ENCODE measurements around the gene ELOVL4. TPM values are rescaled to one million over a fixed set of nuclear protein-coding genes. Genes with fewer than 3 reads are reported as not detected.

ELOVL4 gene
- total RNA-seq, 1 donor from 2014 or later, result 9.1 TPM

- no peak overlapping the region for H3K27ac Mint-ChIP-seq
- peaks cover 4% of the 10 kb centered on the region for H3K27me3 Mint-ChIP-seq
- TF ChIP-seq, protein P1, sequence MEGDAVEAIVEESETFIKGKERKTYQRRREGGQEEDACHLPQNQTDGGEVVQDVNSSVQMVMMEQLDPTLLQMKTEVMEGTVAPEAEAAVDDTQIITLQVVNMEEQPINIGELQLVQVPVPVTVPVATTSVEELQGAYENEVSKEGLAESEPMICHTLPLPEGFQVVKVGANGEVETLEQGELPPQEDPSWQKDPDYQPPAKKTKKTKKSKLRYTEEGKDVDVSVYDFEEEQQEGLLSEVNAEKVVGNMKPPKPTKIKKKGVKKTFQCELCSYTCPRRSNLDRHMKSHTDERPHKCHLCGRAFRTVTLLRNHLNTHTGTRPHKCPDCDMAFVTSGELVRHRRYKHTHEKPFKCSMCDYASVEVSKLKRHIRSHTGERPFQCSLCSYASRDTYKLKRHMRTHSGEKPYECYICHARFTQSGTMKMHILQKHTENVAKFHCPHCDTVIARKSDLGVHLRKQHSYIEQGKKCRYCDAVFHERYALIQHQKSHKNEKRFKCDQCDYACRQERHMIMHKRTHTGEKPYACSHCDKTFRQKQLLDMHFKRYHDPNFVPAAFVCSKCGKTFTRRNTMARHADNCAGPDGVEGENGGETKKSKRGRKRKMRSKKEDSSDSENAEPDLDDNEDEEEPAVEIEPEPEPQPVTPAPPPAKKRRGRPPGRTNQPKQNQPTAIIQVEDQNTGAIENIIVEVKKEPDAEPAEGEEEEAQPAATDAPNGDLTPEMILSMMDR (conservative IDR thresholded peaks at IDR 0.05), result no peak
- H3K9me3 Mint-ChIP-seq, result no peaks in the 10 kb centered on the region
- no peaks in the 10 kb centered on the region for H3K4me1 Mint-ChIP-seq (ENCODE audit: unreplicated experiment)
- DNase-seq (ENCODE audit: extremely low spot score, unreplicated experiment), result no peak
- H3K36me3 Mint-ChIP-seq, result no peaks in the 10 kb centered on the region
- H3K4me3 Mint-ChIP-seq, result no peak overlapping the region
Observed at GRCh38 chr6:79909517-79909916, 37.8 kb downstream of the ELOVL4 start.

- DNase-seq (ENCODE audit: extremely low spot score, unreplicated experiment), result no peak
- Mint-ChIP-seq H3K9me3 (no peaks in the 10 kb centered on the region), H3K4me1 (ENCODE audit: unreplicated experiment) (no peaks in the 10 kb centered on the region), H3K36me3 (no peaks in the 10 kb centered on the region), H3K27me3 (peaks cover 3% of the 10 kb centered on the region), H3K27ac (no peak overlapping the region), H3K4me3 (no peak overlapping the region)
- TF ChIP-seq, protein P1 (conservative IDR thresholded peaks at IDR 0.05), result no peak
Observed at GRCh38 chr6:79902046-79902445, 45.3 kb downstream of the ELOVL4 start.

DNA sequence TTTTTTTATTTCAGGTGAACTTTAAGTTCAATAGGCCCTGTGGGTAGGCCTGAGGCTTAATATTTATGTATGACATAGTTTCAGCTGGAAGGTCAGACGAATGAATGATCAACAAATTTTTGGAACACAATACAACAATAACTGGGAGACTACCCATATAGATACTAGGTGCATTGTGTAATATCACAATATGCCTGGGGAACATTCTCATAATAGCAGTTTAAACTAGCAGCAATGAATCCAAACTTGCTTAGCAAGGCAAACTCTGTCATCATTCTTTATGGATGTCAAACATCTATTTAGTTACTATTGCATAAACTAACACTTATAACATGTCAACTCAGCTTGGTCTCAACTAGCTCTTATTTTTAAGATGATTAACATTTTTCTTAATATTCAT is 49.3 kb downstream of the ELOVL4 start:
- Mint-ChIP-seq H3K36me3 (no peaks in the 10 kb centered on the region), H3K4me3 (no peak overlapping the region), H3K9me3 (no peaks in the 10 kb centered on the region), H3K27me3 (no peaks in the 10 kb centered on the region), H3K27ac (peak overlapping the region; percentile 34), H3K4me1 (ENCODE audit: unreplicated experiment) (no peaks in the 10 kb centered on the region)
- no peak for DNase-seq (ENCODE audit: extremely low spot score, unreplicated experiment)
- TF ChIP-seq, protein P1 (conservative IDR thresholded peaks at IDR 0.05), result no peak

- TF ChIP-seq, protein P1 (conservative IDR thresholded peaks at IDR 0.05), result no peak
- H3K9me3 Mint-ChIP-seq, result no peaks in the 10 kb centered on the region
- H3K4me3 Mint-ChIP-seq, result no peak overlapping the region
- no peaks in the 10 kb centered on the region for H3K36me3 Mint-ChIP-seq
- no peaks in the 10 kb centered on the region for H3K27me3 Mint-ChIP-seq
- peak overlapping the region; percentile 76 for H3K27ac Mint-ChIP-seq
- no peaks in the 10 kb centered on the region for H3K4me1 Mint-ChIP-seq (ENCODE audit: unreplicated experiment)
- no peak for DNase-seq (ENCODE audit: extremely low spot score, unreplicated experiment)
Observed at GRCh38 chr6:79896075-79896449, 51.3 kb downstream of the ELOVL4 start.

DNA sequence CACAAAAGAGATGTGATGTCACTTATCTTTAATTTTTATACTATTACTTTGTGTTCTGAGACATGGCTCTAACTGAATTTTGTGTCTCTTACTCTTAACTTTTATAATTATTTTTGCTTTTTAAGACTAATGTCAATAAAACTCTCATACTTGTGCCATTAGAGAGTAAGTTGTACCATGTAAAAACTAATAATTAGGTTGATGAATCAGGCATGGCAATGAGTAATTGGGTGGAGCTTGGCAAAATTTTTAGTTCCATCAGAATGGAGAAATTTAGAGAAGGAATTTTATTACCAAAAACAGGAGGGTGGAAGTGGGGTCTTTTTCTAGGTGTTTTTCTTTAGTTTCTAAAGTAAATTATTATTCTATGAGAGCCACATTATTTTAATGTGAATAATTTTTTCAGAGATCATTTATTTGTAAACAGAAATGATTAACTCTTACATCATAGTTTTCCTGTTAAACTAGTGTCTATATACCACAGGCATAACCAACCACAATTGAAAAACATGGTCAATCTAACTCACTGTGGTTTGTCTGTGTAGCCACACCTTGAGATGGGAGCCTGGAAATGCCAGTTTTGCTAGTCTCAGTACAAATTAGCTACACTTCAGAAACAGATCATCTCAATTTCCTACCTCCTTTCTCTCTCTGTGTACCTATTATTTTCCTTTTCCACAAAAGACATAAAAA is 51.8 kb downstream of the ELOVL4 start:
- Mint-ChIP-seq H3K27me3 (no peaks in the 10 kb centered on the region), H3K36me3 (no peaks in the 10 kb centered on the region), H3K4me1 (ENCODE audit: unreplicated experiment) (no peaks in the 10 kb centered on the region), H3K9me3 (peaks cover 4% of the 10 kb centered on the region), H3K4me3 (no peak overlapping the region), H3K27ac (peak overlapping the region; percentile 76)
- DNase-seq (ENCODE audit: extremely low spot score, unreplicated experiment), result no peak
- TF ChIP-seq, protein P1 (conservative IDR thresholded peaks at IDR 0.05), result no peak

All from type B pancreatic cell (in vitro differentiated cells).